ENCODE results near the gene ZNF474.

DNA sequence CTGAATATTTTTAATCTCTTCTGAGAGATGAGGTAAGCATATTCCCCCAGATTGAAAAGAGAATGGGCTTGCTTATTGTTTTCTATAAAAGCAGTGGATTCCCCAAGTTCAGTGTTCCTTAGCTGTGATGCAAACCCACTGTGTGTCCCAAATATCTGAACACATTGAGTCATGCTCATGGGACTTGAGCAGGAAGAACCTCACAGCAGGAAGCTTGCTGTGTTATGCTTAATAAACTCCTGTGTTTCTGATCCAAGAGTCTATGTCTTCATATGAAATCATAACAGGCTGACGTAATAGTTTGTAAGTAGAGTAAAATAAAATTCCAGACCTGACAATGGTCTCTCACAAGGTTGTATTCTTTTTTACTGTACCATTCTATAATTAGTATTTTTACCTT, 26.5 kb upstream of the ZNF474 start:
- TF ChIP-seq, protein P1, sequence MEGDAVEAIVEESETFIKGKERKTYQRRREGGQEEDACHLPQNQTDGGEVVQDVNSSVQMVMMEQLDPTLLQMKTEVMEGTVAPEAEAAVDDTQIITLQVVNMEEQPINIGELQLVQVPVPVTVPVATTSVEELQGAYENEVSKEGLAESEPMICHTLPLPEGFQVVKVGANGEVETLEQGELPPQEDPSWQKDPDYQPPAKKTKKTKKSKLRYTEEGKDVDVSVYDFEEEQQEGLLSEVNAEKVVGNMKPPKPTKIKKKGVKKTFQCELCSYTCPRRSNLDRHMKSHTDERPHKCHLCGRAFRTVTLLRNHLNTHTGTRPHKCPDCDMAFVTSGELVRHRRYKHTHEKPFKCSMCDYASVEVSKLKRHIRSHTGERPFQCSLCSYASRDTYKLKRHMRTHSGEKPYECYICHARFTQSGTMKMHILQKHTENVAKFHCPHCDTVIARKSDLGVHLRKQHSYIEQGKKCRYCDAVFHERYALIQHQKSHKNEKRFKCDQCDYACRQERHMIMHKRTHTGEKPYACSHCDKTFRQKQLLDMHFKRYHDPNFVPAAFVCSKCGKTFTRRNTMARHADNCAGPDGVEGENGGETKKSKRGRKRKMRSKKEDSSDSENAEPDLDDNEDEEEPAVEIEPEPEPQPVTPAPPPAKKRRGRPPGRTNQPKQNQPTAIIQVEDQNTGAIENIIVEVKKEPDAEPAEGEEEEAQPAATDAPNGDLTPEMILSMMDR (IDR thresholded peaks at IDR 0.05; ENCODE audit: insufficient read depth, low read depth, low read length), result no peak
- no peak for TF ChIP-seq EZH2 (IDR thresholded peaks at IDR 0.05; ENCODE audit: insufficient read depth, low read length)

All from astrocyte (in vitro differentiated cells and primary cell).